ENCODE measurements around the gene PRSS3. TPM values are rescaled to one million over a fixed set of nuclear protein-coding genes. Genes with fewer than 3 reads are reported as not detected.
"Not testable (repeated sequence)": the region's sequence is repeated elsewhere in the genome, so short reads cannot be mapped to it uniquely, and the experiment has no call there.

PRSS3 gene
- total RNA-seq: 1 to 10 TPM in 1 of 3 donors, under 1 TPM in 2; 0.76 to 1.3 (median 0.82) TPM

GRCh38 chr9:33795281-33795680 lies at the start of gene PRSS3:
Gene PRSS3 (plus strand): TSS chr9:33795561. CDS start chr9:33795574, 13 bp downstream.
- Mint-ChIP-seq H3K36me3 (ENCODE audit: insufficient read depth) (no peaks in the 10 kb centered on the region), H3K4me1 (ENCODE audit: low read depth) (no peaks in the 10 kb centered on the region), H3K27me3 (ENCODE audit: low read depth) (peaks cover 27% of the 10 kb centered on the region), H3K9me3 (no peaks in the 10 kb centered on the region), H3K4me3 (no peak within 1 kb of the TSS)
- DNase-seq: no peak
- no peak for ATAC-seq

- Mint-ChIP-seq H3K4me3 (peak overlapping the region; percentile 65), H3K27me3 (ENCODE audit: low read depth) (peaks cover 67% of the 10 kb centered on the region), H3K9me3 (no peaks in the 10 kb centered on the region), H3K36me3 (ENCODE audit: insufficient read depth) (no peaks in the 10 kb centered on the region), H3K4me1 (ENCODE audit: low read depth) (peaks cover 20% of the 10 kb centered on the region)
- peak; percentile 58 to 64 for ATAC-seq
- peak; percentile 10 for DNase-seq
Measured at GRCh38 chr9:33748633-33749304, 46.6 kb upstream of the PRSS3 start.

- Mint-ChIP-seq H3K4me3 (peak overlapping the region; percentile 65), H3K4me1 (ENCODE audit: low read depth) (peaks cover 20% of the 10 kb centered on the region), H3K27me3 (ENCODE audit: low read depth) (peaks cover 68% of the 10 kb centered on the region)
- H3K36me3 Mint-ChIP-seq (ENCODE audit: insufficient read depth); H3K9me3 Mint-ChIP-seq; DNase-seq: not testable (repeated sequence)
- peak; percentile 49 to 79 for ATAC-seq
Measured at GRCh38 chr9:33749305-33749654, 46.1 kb upstream of the PRSS3 start.

- H3K36me3 Mint-ChIP-seq (ENCODE audit: insufficient read depth): no peaks in the 10 kb centered on the region
- no peak overlapping the region for H3K4me3 Mint-ChIP-seq
- peaks cover 20% of the 10 kb centered on the region for H3K4me1 Mint-ChIP-seq (ENCODE audit: low read depth)
- no peaks in the 10 kb centered on the region for H3K9me3 Mint-ChIP-seq
- DNase-seq (no peak), ATAC-seq (no peak)
- H3K27me3 Mint-ChIP-seq (ENCODE audit: low read depth): peaks cover 77% of the 10 kb centered on the region
Measured at GRCh38 chr9:33750307-33750838, 45.0 kb upstream of the PRSS3 start.

GRCh38 chr9:33750839-33751339 lies 44.5 kb upstream of the PRSS3 start:
- H3K9me3 Mint-ChIP-seq: no peaks in the 10 kb centered on the region
- no peak for DNase-seq
- no peak overlapping the region for H3K4me3 Mint-ChIP-seq
- H3K36me3 Mint-ChIP-seq (ENCODE audit: insufficient read depth): no peaks in the 10 kb centered on the region
- peaks cover 74% of the 10 kb centered on the region for H3K27me3 Mint-ChIP-seq (ENCODE audit: low read depth)
- ATAC-seq: no peak
- peaks cover 20% of the 10 kb centered on the region for H3K4me1 Mint-ChIP-seq (ENCODE audit: low read depth)

- DNase-seq (no peak), ATAC-seq (no peak)
- H3K4me1 Mint-ChIP-seq (ENCODE audit: low read depth): peaks cover 20% of the 10 kb centered on the region
- peaks cover 74% of the 10 kb centered on the region for H3K27me3 Mint-ChIP-seq (ENCODE audit: low read depth)
- H3K36me3 Mint-ChIP-seq (ENCODE audit: insufficient read depth): no peaks in the 10 kb centered on the region
- H3K4me3 Mint-ChIP-seq: no peak overlapping the region
- H3K9me3 Mint-ChIP-seq: no peaks in the 10 kb centered on the region
Measured at GRCh38 chr9:33751536-33752129, 43.7 kb upstream of the PRSS3 start.

- peaks cover 75% of the 10 kb centered on the region for H3K27me3 Mint-ChIP-seq (ENCODE audit: low read depth)
- ATAC-seq: no peak
- no peak overlapping the region for H3K4me3 Mint-ChIP-seq
Measured at GRCh38 chr9:33752130-33752637, 43.2 kb upstream of the PRSS3 start.

GRCh38 chr9:33752789-33753188 lies 42.6 kb upstream of the PRSS3 start:
- Mint-ChIP-seq H3K27me3 (ENCODE audit: low read depth) (peaks cover 75% of the 10 kb centered on the region), H3K4me1 (ENCODE audit: low read depth) (peaks cover 20% of the 10 kb centered on the region)
- H3K36me3 Mint-ChIP-seq (ENCODE audit: insufficient read depth); DNase-seq; ATAC-seq; H3K9me3 Mint-ChIP-seq; H3K4me3 Mint-ChIP-seq: not testable (repeated sequence)

More at GRCh38 chr9:33752130-33752637, 43.2 kb upstream of the PRSS3 start:
- no peak for DNase-seq
- H3K36me3 Mint-ChIP-seq (ENCODE audit: insufficient read depth): no peaks in the 10 kb centered on the region
- H3K9me3 Mint-ChIP-seq: no peaks in the 10 kb centered on the region
- H3K4me1 Mint-ChIP-seq (ENCODE audit: low read depth): peaks cover 20% of the 10 kb centered on the region

GRCh38 chr9:33759648-33760047 lies 35.7 kb upstream of the PRSS3 start:
- not testable (repeated sequence) for H3K9me3 Mint-ChIP-seq; H3K36me3 Mint-ChIP-seq (ENCODE audit: insufficient read depth); ATAC-seq; H3K4me3 Mint-ChIP-seq; DNase-seq; H3K4me1 Mint-ChIP-seq (ENCODE audit: low read depth)
- H3K27me3 Mint-ChIP-seq (ENCODE audit: low read depth): peaks cover 42% of the 10 kb centered on the region

- Mint-ChIP-seq H3K4me3 (no peak overlapping the region), H3K27me3 (ENCODE audit: low read depth) (peaks cover 23% of the 10 kb centered on the region), H3K4me1 (ENCODE audit: low read depth) (no peaks in the 10 kb centered on the region), H3K9me3 (no peaks in the 10 kb centered on the region), H3K36me3 (ENCODE audit: insufficient read depth) (no peaks in the 10 kb centered on the region)
- ATAC-seq (no peak), DNase-seq (no peak)
Measured at GRCh38 chr9:33762343-33762742, 33.0 kb upstream of the PRSS3 start.

- not testable (repeated sequence) for H3K4me3 Mint-ChIP-seq; H3K4me1 Mint-ChIP-seq (ENCODE audit: low read depth); DNase-seq; H3K9me3 Mint-ChIP-seq; H3K36me3 Mint-ChIP-seq (ENCODE audit: insufficient read depth)
- ATAC-seq: peak; percentile 86 to 90
- H3K27me3 Mint-ChIP-seq (ENCODE audit: low read depth): peaks cover 16% of the 10 kb centered on the region
Measured at GRCh38 chr9:33763709-33764108, 31.7 kb upstream of the PRSS3 start.

- Mint-ChIP-seq H3K27me3 (ENCODE audit: low read depth) (peaks cover 8% of the 10 kb centered on the region), H3K4me1 (ENCODE audit: low read depth) (peaks cover 3% of the 10 kb centered on the region), H3K9me3 (no peaks in the 10 kb centered on the region), H3K4me3 (no peak overlapping the region), H3K36me3 (ENCODE audit: insufficient read depth) (no peaks in the 10 kb centered on the region)
- DNase-seq: no peak
- no peak for ATAC-seq
Measured at GRCh38 chr9:33765411-33765810, 29.9 kb upstream of the PRSS3 start.

GRCh38 chr9:33770156-33770880 lies 25.0 kb upstream of the PRSS3 start:
- ATAC-seq: peak; percentile 69 to 81
- H3K27me3 Mint-ChIP-seq (ENCODE audit: low read depth); DNase-seq; H3K4me3 Mint-ChIP-seq; H3K9me3 Mint-ChIP-seq; H3K4me1 Mint-ChIP-seq (ENCODE audit: low read depth); H3K36me3 Mint-ChIP-seq (ENCODE audit: insufficient read depth): not testable (repeated sequence)

- H3K27me3 Mint-ChIP-seq (ENCODE audit: low read depth); DNase-seq; ATAC-seq; H3K9me3 Mint-ChIP-seq; H3K36me3 Mint-ChIP-seq (ENCODE audit: insufficient read depth); H3K4me1 Mint-ChIP-seq (ENCODE audit: low read depth); H3K4me3 Mint-ChIP-seq: not testable (repeated sequence)
Measured at GRCh38 chr9:33773135-33773534, 22.2 kb upstream of the PRSS3 start.

Data from activated T-cell treated with anti-CD3 and anti-CD28 coated beads, Interleukin-2, amount 50 U/mL, for 4 hours (primary cell).